HL-60 (cell line): ENCODE measurements around the gene WDPCP.

Source experiments
- DNase-seq, 2 experiments: peaks; one replicate each; pipeline ENCODE4 v3.0.0-alpha.2; 2010 to 2020; ENCODE audit warnings: low read depth in 1 of 2, low spot score in 1 of 2
- H3K27ac ChIP-seq: fragments of 250-450 bp; sonication (Bioruptor Pico); replicated peaks from 2 replicates; pipeline ENCODE4 v1.5.1; 2020; ENCODE audit warnings: mild to moderate bottlenecking, moderate library complexity
- H3K27me3 ChIP-seq: fragments of 250-450 bp; sonication (Bioruptor Pico); 2 replicates; pipeline ENCODE4 v1.5.1; 2021; ENCODE audit warnings: mild to moderate bottlenecking, moderate library complexity; ENCODE audit not compliant: insufficient read depth, poor library complexity, severe bottlenecking
- H3K4me3 ChIP-seq: replicated peaks from 2 replicates; pipeline ENCODE4 v1.5.1; 2011; ENCODE audit warnings: mild to moderate bottlenecking, control low read depth, low read length; ENCODE audit not compliant: insufficient read depth
- GABPA ChIP-seq: IDR thresholded peaks from 2 replicates; pipeline ENCODE4 v1.6.1; 2012; ENCODE audit warnings: low read depth
- POLR2AphosphoS5 ChIP-seq: IDR thresholded peaks from 2 replicates; pipeline ENCODE4 v1.6.1; 2012; ENCODE audit warnings: low read depth
- REST ChIP-seq: IDR thresholded peaks from 2 replicates; pipeline ENCODE4 v1.6.1; 2012; ENCODE audit warnings: low read depth; ENCODE audit not compliant: insufficient replicate concordance
- SPI1 ChIP-seq: IDR thresholded peaks from 2 replicates; pipeline ENCODE4 v1.6.1; 2012; ENCODE audit warnings: low read depth, mild to moderate bottlenecking, borderline replicate concordance
- TF ChIP-seq, protein P1 (sequence below): IDR thresholded peaks from one replicate; pipeline ENCODE4 v1.5.1; 2011; ENCODE audit warnings: low read length, control low read depth, inconsistent platforms; ENCODE audit not compliant: insufficient read depth

Gene WDPCP

DNA sequence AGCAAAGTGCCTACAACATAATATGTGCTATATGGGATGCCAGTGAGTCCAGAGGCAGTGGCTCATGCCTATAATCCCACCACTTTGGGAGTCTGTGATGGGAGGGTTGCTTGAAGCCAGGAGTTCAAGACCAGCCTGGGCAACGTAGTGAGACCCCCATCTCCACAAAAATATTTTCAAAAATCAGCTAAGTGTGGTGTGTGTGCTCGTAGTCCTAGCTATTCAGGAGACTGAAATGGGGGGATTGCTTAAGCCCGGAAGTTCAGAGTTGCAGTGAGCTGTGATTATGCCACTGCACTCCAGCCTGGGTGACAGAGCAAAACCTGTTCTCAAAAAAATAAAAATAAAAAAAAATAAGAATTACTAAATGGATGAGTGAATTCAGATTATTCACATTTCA lies 514.3 kb downstream of the WDPCP start:
- H3K4me3 ChIP-seq, result no peak overlapping the region
- DNase-seq, result no peak
- no peaks in the 10 kb centered on the region for H3K27me3 ChIP-seq
- no peak overlapping the region for H3K27ac ChIP-seq
- TF ChIP-seq SPI1, result no peak
- TF ChIP-seq GABPA, result no peak
- TF ChIP-seq POLR2AphosphoS5, result no peak
- no peak for TF ChIP-seq REST
- TF ChIP-seq, protein P1, sequence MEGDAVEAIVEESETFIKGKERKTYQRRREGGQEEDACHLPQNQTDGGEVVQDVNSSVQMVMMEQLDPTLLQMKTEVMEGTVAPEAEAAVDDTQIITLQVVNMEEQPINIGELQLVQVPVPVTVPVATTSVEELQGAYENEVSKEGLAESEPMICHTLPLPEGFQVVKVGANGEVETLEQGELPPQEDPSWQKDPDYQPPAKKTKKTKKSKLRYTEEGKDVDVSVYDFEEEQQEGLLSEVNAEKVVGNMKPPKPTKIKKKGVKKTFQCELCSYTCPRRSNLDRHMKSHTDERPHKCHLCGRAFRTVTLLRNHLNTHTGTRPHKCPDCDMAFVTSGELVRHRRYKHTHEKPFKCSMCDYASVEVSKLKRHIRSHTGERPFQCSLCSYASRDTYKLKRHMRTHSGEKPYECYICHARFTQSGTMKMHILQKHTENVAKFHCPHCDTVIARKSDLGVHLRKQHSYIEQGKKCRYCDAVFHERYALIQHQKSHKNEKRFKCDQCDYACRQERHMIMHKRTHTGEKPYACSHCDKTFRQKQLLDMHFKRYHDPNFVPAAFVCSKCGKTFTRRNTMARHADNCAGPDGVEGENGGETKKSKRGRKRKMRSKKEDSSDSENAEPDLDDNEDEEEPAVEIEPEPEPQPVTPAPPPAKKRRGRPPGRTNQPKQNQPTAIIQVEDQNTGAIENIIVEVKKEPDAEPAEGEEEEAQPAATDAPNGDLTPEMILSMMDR, result no peak

GRCh38 chr2:63071664-63072063 lies 516.6 kb downstream of the WDPCP start:
- DNase-seq, result no peak
- no peaks in the 10 kb centered on the region for H3K27me3 ChIP-seq
- H3K4me3 ChIP-seq, result no peak overlapping the region
- TF ChIP-seq GABPA, result no peak
- no peak for TF ChIP-seq SPI1
- no peak for TF ChIP-seq REST
- TF ChIP-seq, protein P1, result no peak
- TF ChIP-seq POLR2AphosphoS5, result no peak
- H3K27ac ChIP-seq, result no peak overlapping the region
